Fibroblast of lung (primary cell): ENCODE measurements around the gene TBC1D14. TPM values are rescaled to one million over a fixed set of nuclear protein-coding genes. Genes with fewer than 3 reads are reported as not detected.

Source experiments
- DNase-seq, 2 donors: peaks; one replicate each; pipeline versions ENCODE4 v3.0.0 to v3.0.0-alpha.2; 2010; ENCODE audit warnings: low read depth in 2 of 2
- H2AFZ ChIP-seq: 2 replicates; pipeline ENCODE4 v1.5.1; 2012; ENCODE audit warnings: low read length, control low read depth, inconsistent platforms
- H3K27ac ChIP-seq: 2 replicates; pipeline ENCODE4 v1.5.1; 2011; ENCODE audit warnings: low read length, control low read depth; ENCODE audit not compliant: insufficient read depth
- H3K27me3 ChIP-seq: 2 replicates; pipeline ENCODE4 v1.5.1; 2011; ENCODE audit warnings: mild to moderate bottlenecking, low read length; ENCODE audit not compliant: control insufficient read depth, insufficient read depth
- H3K36me3 ChIP-seq: 2 replicates; pipeline ENCODE4 v1.5.1; 2011; ENCODE audit warnings: low read length; ENCODE audit not compliant: control insufficient read depth, insufficient read depth
- H3K4me1 ChIP-seq: 2 replicates; pipeline ENCODE4 v1.5.1; 2011; ENCODE audit warnings: low read length; ENCODE audit not compliant: control insufficient read depth, insufficient read depth; ENCODE audit errors: extremely low read depth
- H3K4me2 ChIP-seq: 2 replicates; pipeline ENCODE4 v1.5.1; 2011; ENCODE audit warnings: low read length, control low read depth; ENCODE audit not compliant: insufficient read depth; ENCODE audit errors: extremely low read depth
- H3K4me3 ChIP-seq, 4 experiments: fragments of 200-600 bp in 1 of 4; sonication (generic) in 1 of 4; replicated peaks in 1 of 4; 2 replicates each; pipeline ENCODE4 v1.5.1; 2011 to 2016; ENCODE audit warnings: low read length in 4 of 4, low read depth in 3 of 4, mild to moderate bottlenecking in 3 of 4, control low read depth in 2 of 4, inconsistent platforms in 1 of 4, mixed read lengths in 1 of 4; ENCODE audit not compliant: insufficient read depth in 1 of 4; ENCODE audit errors: control extremely low read depth in 1 of 4
- H3K79me2 ChIP-seq: 2 replicates; pipeline ENCODE4 v1.5.1; 2012; ENCODE audit warnings: mild to moderate bottlenecking, low read length, inconsistent platforms; ENCODE audit not compliant: control insufficient read depth, insufficient read depth
- H3K9ac ChIP-seq: 2 replicates; pipeline ENCODE4 v1.5.1; 2011; ENCODE audit warnings: mild to moderate bottlenecking, low read length, control low read depth; ENCODE audit not compliant: insufficient read depth
- H3K9me3 ChIP-seq: 2 replicates; pipeline ENCODE4 v1.5.1; 2012; ENCODE audit warnings: low read depth, low read length; ENCODE audit not compliant: control insufficient read depth, insufficient read depth
- H4K20me1 ChIP-seq: 2 replicates; pipeline ENCODE4 v1.5.1; 2011; ENCODE audit warnings: low read length; ENCODE audit not compliant: control insufficient read depth, insufficient read depth; ENCODE audit errors: extremely low read depth
- EZH2 ChIP-seq: IDR thresholded peaks from 2 replicates; pipeline ENCODE4 v1.5.1; 2012; ENCODE audit warnings: low read length, control low read depth, mild to moderate bottlenecking; ENCODE audit errors: missing control alignments
- polyA plus RNA-seq, 2 donors: library from polyadenylated mRNA; depleted of rRNA in 1 of 2; stranded (reverse) in 1 of 2; unstranded in 1 of 2; fragments of >200 nt; gene quantifications; 2 replicates each; pipeline ENCODE4 v1.2.1, GENCODE V29; 2011 to 2012; ENCODE audit warnings: missing spikeins in 1 of 2
- total RNA-seq: library from RNA; depleted of rRNA; stranded (reverse); fragments of >200 nt; gene quantifications from 2 replicates; pipeline ENCODE4 v1.2.1, GENCODE V29; 2014
- TF ChIP-seq, protein P1 (sequence below), 2 donors: IDR thresholded peaks in 1 of 2; conservative IDR thresholded peaks in 1 of 2; 1 replicate in 1 of 2; 2 replicates in 1 of 2; pipeline ENCODE4 v1.5.1; 2011 to 2012; ENCODE audit warnings: low read length in 2 of 2, control low read depth in 1 of 2, inconsistent platforms in 1 of 2, low read depth in 1 of 2, mild to moderate bottlenecking in 1 of 2

TBC1D14 gene
- total and polyA plus RNA-seq, 2 donors (not counting 1 experiment from before 2014, with no cell fraction given): 26.9 to 37.7 TPM

DNA sequence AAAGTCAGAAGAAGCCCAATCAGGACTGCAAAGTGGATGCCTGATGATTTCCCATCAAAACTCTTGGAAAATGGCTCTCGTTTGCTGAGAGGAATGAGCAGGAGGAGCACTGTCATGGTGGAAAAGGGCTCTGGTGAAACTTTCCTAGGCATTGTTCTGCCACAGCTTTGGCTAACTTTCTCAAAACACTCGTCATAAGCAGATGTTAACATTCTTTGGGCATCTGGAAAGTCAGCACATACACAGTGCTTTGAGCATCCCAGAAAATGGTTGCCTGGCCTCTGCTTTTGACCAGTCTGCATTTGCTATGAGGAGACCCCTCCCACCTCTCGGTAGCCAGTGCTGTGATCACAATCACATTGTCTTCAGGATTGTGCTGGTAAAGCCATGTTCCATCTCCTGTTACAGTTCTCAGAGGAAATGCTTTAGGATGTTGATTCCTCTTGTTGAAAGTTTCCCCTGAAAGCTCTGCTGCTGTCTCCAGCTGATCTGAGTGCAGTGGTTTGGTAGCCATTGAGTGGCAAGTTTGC is 25.2 kb upstream of the TBC1D14 start:
- no peak overlapping the region for H3K9ac ChIP-seq
- H3K4me1 ChIP-seq: peaks cover 11% of the 10 kb centered on the region
- no peaks in the 10 kb centered on the region for H4K20me1 ChIP-seq
- TF ChIP-seq, protein P1, sequence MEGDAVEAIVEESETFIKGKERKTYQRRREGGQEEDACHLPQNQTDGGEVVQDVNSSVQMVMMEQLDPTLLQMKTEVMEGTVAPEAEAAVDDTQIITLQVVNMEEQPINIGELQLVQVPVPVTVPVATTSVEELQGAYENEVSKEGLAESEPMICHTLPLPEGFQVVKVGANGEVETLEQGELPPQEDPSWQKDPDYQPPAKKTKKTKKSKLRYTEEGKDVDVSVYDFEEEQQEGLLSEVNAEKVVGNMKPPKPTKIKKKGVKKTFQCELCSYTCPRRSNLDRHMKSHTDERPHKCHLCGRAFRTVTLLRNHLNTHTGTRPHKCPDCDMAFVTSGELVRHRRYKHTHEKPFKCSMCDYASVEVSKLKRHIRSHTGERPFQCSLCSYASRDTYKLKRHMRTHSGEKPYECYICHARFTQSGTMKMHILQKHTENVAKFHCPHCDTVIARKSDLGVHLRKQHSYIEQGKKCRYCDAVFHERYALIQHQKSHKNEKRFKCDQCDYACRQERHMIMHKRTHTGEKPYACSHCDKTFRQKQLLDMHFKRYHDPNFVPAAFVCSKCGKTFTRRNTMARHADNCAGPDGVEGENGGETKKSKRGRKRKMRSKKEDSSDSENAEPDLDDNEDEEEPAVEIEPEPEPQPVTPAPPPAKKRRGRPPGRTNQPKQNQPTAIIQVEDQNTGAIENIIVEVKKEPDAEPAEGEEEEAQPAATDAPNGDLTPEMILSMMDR (conservative IDR thresholded peaks at IDR 0.05 in 1 of 2, IDR thresholded peaks at IDR 0.05 in 1 of 2; ENCODE audit: low read depth in 1 of 2, low read length in 2 of 2): no peak
- no peak for TF ChIP-seq EZH2
- peaks cover 6% of the 10 kb centered on the region for H3K36me3 ChIP-seq
- no peaks in the 10 kb centered on the region for H3K79me2 ChIP-seq
- no peak overlapping the region for H3K27ac ChIP-seq
- no peaks in the 10 kb centered on the region for H3K9me3 ChIP-seq
- no peak overlapping the region for H2AFZ ChIP-seq
- no peak overlapping the region for H3K4me2 ChIP-seq
- DNase-seq: peak in 1 of 2 donors; percentile 21
- H3K4me3 ChIP-seq: no peak overlapping the region
- H3K27me3 ChIP-seq: no peaks in the 10 kb centered on the region

DNA sequence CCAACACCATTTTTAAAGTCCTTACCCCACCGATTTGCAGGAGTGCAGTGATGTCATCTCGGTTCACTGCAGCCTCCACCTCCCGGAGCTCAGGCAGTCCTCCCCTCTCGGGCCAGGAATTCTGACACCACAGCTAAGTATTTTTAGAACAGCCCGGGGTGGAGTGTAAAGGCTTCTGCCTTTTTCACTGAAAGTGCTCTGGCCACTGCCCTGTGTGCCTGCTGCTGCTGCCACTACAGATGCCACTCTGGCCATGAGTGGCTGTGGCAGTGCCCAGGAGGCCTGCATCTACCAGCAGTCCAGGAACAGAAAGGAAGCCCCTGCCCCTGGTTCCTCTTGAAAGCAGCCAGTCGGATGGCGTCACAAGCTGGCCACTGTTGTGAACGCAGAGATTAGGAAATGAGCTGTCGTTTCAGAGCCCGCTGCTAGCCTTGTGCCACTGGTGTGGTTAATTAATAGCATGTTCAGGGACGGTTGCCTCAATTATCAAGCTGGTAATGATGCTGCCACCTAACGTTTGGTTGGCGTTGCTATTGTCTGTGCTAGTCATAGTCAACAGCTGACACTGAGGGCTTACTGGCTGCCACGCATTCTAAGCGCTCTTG is 23.6 kb upstream of the TBC1D14 start:
- Histone ChIP-seq H3K79me2 (no peaks in the 10 kb centered on the region), H3K4me2 (peak overlapping the region; percentile 48), H3K36me3 (peaks cover 4% of the 10 kb centered on the region), H3K4me1 (peaks cover 11% of the 10 kb centered on the region), H2AFZ (no peak overlapping the region), H3K27me3 (no peaks in the 10 kb centered on the region), H3K9ac (peak overlapping the region; percentile 28), H3K9me3 (no peaks in the 10 kb centered on the region), H4K20me1 (no peaks in the 10 kb centered on the region), H3K4me3 (no peak overlapping the region), H3K27ac (peak overlapping the region; percentile 72)
- no peak for TF ChIP-seq EZH2
- TF ChIP-seq, protein P1 (conservative IDR thresholded peaks at IDR 0.05 in 1 of 2, IDR thresholded peaks at IDR 0.05 in 1 of 2; ENCODE audit: low read depth in 1 of 2, low read length in 2 of 2): peak; percentile 9 to 25
- DNase-seq: peak; percentile 49 to 85

DNA sequence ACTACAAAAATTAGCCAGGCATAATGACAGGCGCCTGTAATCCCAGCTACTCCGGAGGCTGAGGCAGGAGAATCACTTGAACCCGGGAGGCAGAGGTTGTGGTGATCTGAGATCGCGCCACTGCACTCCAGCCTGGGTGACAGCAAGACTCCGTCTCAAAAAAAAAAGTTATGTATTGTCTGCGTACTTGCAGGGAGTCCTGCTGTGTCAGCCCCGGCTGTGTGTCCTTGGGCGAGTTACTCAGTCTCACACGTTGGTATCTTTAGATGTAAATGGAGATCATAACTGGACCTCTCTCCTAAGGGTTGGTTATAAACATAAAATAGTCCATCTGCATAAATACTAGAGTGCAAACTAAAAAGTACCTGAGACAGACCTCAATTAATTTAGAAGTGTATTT is 22.7 kb upstream of the TBC1D14 start:
- Histone ChIP-seq H3K4me2 (no peak overlapping the region), H4K20me1 (no peaks in the 10 kb centered on the region), H3K36me3 (peaks cover 2% of the 10 kb centered on the region), H3K79me2 (no peaks in the 10 kb centered on the region), H3K4me3 (no peak overlapping the region), H3K9ac (no peak overlapping the region), H3K27ac (no peak overlapping the region), H3K9me3 (no peaks in the 10 kb centered on the region), H2AFZ (no peak overlapping the region), H3K27me3 (no peaks in the 10 kb centered on the region), H3K4me1 (peaks cover 15% of the 10 kb centered on the region)
- DNase-seq: no peak
- TF ChIP-seq, protein P1 (conservative IDR thresholded peaks at IDR 0.05 in 1 of 2, IDR thresholded peaks at IDR 0.05 in 1 of 2; ENCODE audit: low read depth in 1 of 2, low read length in 2 of 2): no peak
- no peak for TF ChIP-seq EZH2
